ENCODE measurements around the gene APBA3.

- no peak for TF ChIP-seq CTCF (IDR thresholded peaks at IDR 0.05; ENCODE audit: insufficient read depth, low read length)
- TF ChIP-seq POLR2AphosphoS5 (IDR thresholded peaks at IDR 0.05; ENCODE audit: low read depth): no peak
- TF ChIP-seq REST (IDR thresholded peaks at IDR 0.05; ENCODE audit: insufficient replicate concordance, low read depth): no peak
- TF ChIP-seq SPI1 (IDR thresholded peaks at IDR 0.05; ENCODE audit: borderline replicate concordance, low read depth): no peak
- TF ChIP-seq GABPA (IDR thresholded peaks at IDR 0.05; ENCODE audit: low read depth): no peak
Observed at GRCh38 chr19:3765121-3765520, 3.6 kb upstream of the APBA3 start.

Measured in HL-60 (cell line).